Right ventricle myocardium superior (tissue), 1 donor: ENCODE measurements around the gene CDKN2C. TPM values are rescaled to one million over a fixed set of nuclear protein-coding genes. Genes with fewer than 3 reads are reported as not detected.

Experiments
- ATAC-seq: fragments of 200-7000 bp; cut with Tn5 transposase; one replicate; pipeline ENCODE4 v1.9.1; 2020; ENCODE audit warnings: mild to moderate bottlenecking; ENCODE audit not compliant: poor library complexity
- DNase-seq: peaks from one replicate; pipeline ENCODE4 v3.0.0-alpha.2; 2020
- intact Hi-C: fragments of 100-400 bp; cut with DNase I; formaldehyde crosslinking; loops from one replicate; pipeline ENCODE4 v1.11.2; 2022
- total RNA-seq: library from RNA; stranded (reverse); fragmentation: NEBNext Ultra II Directional; extraction: Animal tissue kit (Norgen Biotek cat#: 25700); gene quantifications from one replicate; pipeline ENCODE4 v1.2.1, GENCODE V29; 2021
- donor health status: DM: no; HTN: yes; CAD: no; lungs with severe emphysema.

Gene CDKN2C
- total RNA-seq, 1 donor from 2014 or later: 15.1 TPM

DNA sequence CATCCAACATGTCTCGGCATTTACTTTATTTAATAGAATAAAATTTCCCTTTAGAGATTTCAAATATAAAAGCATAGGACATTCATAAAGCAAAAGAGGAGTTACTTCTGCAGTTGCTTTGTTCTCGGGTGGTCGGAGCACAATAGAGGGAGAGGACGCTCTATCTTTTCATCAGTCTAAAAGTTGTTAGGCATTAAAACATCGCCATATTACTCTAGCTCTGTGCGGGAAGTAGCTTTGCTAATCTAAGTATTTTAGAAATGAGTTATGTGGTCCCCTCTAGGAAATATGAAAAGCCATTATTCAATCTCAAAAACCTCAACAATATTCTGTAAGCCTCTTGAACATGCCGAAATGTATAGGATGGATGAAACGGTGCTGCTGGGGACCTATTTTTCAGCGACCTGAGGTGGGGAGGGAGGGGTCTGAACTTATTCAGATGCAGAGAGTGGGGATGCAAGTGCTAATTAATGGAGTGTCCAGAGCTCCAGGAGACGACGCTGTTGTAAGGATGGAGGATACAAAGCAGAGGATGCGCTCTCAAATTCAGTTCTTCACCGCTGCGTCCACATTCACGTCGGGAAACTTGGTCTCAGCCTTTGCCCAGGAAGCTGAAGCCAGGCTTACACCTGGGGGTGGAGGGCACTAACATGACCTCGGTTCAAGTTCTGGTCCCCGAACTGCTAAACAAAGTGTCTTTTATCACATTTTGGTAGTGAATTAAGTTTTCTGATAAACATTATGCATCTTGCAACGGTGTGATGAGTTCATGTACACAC is 6.3 kb downstream of the CDKN2C start:
- DNase-seq: no peak
- intact Hi-C loops: no loop called here
- ATAC-seq: no peak

DNA sequence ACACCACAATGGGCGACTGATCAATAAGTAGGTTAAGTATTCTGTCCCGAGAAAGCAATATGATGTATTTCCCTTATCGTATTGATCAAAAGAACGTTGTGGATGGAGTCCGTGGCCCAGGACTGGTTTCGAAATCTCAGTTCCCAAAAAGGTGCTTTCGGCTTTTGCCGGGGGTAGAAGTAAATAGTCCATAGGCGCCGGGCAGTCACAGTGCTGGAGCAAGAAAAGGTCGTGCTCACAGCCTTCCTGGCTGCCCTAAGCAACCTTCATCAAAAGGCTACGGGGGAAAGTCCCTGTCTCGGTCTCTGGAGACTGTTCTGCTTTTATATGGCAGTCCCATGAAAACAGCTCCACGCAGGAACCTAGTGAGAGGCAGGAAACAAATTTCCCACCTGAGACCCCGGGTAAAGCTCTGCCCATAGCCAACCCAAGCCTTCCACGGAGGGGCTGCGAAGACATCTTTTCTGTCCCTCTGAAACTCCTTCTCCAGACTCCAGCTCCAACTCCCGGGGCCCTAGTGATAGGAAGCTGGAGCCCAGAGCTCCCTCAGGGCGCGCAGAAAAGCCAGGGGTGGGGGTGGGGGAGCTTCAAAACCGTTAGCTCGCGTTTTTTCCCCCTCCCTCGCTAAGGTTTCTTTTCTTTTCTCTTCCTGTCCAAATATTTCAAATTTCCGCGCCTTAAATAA is 7.0 kb downstream of the CDKN2C start:
- DNase-seq (no peak), ATAC-seq (peak; percentile 73)
- intact Hi-C loops: no loop called here

DNA sequence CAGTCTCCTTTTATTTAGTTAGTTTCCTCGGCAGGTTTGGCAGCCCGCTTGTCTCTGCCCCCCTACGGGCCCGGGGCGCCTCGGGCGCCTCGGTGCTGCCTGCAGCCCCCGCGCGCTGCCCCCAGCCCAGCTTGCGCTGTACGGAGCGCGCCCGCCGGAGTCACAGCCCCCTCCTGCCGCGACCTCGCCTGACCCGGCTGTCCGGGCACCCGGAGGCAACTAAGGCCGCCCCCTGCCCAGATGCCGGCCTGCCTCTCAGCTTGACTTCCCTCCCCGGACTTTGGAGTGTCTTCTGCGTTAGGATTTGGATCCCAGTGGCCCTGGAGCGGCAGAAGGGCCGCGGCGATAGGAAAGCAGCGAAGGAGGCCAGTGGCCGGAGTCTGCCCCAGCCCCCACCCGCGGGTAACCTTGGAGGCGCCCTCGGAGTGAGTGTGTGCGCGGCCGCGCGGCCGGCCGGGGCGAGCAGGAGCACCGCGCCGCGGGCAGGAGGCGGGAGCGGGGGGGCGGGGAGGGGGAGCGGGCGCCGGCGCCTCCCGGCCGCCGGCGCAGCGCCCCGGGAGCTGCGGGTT is 7.6 kb downstream of the CDKN2C start:
- intact Hi-C loops: no loop called here
- peak; percentile 91 for ATAC-seq
- DNase-seq: peak; percentile 79

GRCh38 chr1:50978144-50978851 is 8.3 kb downstream of the CDKN2C start:
- intact Hi-C loops: no loop called here
- peak; percentile 79 for DNase-seq
- ATAC-seq: peak; percentile 83

GRCh38 chr1:50978852-50979781 is 9.1 kb downstream of the CDKN2C start:
- intact Hi-C loops: no loop called here
- peak; percentile 34 for ATAC-seq
- DNase-seq: no peak

GRCh38 chr1:50979937-50980336 is 9.9 kb downstream of the CDKN2C start:
- ATAC-seq (no peak), DNase-seq (no peak)
- intact Hi-C loops: no loop called here

DNA sequence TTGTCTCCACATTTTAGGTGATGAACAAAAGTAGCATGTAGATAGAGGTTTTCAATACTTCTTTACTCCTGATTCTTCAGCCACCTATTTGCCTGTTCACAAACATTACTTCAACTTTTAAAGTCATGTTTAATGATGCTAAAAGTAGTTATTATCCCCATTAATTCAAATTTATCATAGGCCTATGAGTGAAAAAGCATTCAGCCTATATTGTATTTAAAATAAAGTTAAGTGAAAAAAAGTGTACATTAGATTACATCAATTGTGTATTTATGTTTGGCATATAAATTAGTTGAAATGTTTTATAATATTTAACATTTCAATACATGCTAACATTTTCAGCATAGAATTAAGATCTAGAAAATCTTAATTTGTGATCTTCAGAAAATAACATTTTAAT is 10.5 kb downstream of the CDKN2C start:
- intact Hi-C loops: no loop called here
- no peak for DNase-seq
- no peak for ATAC-seq

- DNase-seq (no peak), ATAC-seq (no peak)
- intact Hi-C loops: no loop called here
Observed at GRCh38 chr1:50981741-50982140, 11.7 kb downstream of the CDKN2C start.

- DNase-seq (no peak), ATAC-seq (no peak)
- intact Hi-C loops: no loop called here
Observed at GRCh38 chr1:50982611-50983010, 12.6 kb downstream of the CDKN2C start.

DNA sequence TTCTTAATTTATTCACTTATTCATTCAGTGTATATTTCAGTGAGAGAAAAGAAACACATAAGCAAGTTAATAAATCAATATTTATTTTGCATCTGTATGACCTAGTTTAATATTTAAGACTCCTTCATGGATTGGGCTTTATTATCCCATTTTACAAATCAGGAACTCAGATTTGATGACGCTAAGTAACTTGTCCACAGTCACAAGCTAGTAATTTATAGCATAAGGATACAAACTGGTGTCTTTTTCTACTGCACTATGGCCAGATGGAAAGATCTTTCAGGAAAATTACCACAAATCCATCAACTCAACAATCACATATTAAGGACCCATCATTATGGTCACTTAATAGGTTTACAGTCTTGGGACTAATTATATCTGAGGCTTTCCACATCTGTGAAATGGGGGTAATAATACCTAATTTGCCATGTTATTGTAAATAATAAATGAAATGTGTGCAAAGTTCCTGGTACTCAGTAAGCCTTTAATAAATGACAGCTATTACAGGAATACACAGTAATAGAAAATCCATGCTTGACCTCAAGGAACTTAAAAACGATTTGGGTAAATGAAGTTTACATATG is 13.3 kb downstream of the CDKN2C start:
- intact Hi-C loops: no loop called here
- no peak for DNase-seq
- ATAC-seq: no peak

GRCh38 chr1:50985094-50985493 is 15.0 kb downstream of the CDKN2C start:
- intact Hi-C loops: no loop called here
- ATAC-seq (no peak), DNase-seq (no peak)

GRCh38 chr1:50986653-50987052 is 16.6 kb downstream of the CDKN2C start:
- ATAC-seq: no peak
- no peak for DNase-seq
- intact Hi-C loops: no loop called here

DNA sequence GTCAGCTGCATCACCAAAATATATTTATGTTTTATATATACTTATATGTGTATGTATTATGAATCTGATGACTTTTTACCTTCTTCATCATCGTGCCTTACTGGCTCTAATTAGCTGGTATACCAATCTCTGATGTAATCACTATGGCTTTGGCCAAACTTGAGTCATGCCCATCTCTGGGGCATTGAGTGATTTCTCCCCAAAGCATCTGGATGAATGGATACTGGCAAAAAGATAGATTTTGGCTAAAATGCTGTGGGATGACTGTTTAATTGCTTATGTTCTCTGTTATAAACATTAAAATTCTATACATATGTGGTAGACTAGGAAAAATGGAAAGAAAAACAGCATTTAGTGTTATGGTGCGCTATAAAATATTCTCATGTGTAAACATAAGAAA is 19.6 kb downstream of the CDKN2C start:
- no peak for ATAC-seq
- no peak for DNase-seq
- intact Hi-C loops: no loop called here

GRCh38 chr1:50992532-50993318 is 22.7 kb downstream of the CDKN2C start:
- intact Hi-C loops: no loop called here
- DNase-seq (no peak), ATAC-seq (no peak)

DNA sequence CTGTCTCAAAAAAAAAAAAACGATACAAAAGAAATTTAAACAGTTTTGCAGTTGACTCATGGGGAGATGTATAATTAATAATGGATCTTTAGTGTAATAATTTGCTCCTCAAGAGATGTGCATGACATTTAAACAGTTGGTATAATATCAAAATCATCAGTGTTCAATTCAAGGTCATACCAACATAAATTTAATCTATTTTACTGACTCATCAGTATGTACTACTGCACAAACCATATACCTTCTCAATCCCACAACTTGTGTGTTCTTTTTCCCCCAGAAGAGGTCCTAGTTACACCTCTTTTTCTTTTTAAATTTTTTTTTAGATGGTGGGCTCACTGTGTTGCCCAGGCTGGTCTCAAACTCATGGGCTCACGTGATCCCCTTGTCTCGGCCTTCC is 23.6 kb downstream of the CDKN2C start:
- intact Hi-C loops: no loop called here

DNA sequence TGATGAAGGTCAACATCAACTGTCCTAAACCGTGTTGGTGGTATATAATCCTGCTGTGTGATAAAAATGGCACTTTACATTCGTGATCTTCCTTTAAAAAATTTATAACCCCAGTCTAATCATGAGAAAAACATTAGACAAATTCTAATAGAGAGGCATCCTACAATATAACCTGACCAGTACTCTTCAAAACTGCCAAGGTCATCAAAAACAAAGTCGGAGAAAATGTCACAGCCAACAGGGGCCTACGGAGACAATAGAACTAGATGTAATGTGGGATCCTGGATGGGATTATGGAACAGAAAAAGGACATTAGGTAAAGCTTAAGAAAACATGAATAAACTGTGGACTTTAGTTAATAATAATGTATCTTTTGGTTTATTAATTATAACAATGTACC is 25.0 kb downstream of the CDKN2C start:
- intact Hi-C loops: no loop called here
- ATAC-seq (no peak), DNase-seq (no peak)

More for the DNA sequence above, 23.6 kb downstream of the CDKN2C start:
- no peak for ATAC-seq
- DNase-seq: no peak

- no peak for ATAC-seq
- intact Hi-C loops: no loop called here
Observed at GRCh38 chr1:50995651-50996050, 25.6 kb downstream of the CDKN2C start.

More at GRCh38 chr1:50995651-50996050, 25.6 kb downstream of the CDKN2C start:
- DNase-seq: no peak
